ENCODE results near the gene FARP2.

GRCh38 chr2:241506793-241507429, 150.8 kb downstream of the FARP2 start:
- TF ChIP-seq CTCF (conservative IDR thresholded peaks at IDR 0.05) (no peak), EZH2 (IDR thresholded peaks at IDR 0.05; ENCODE audit: low read depth) (no peak)

Measured in PC-9 (cell line).